Measurements from ENCODE around the gene FIG4. TPM values are rescaled to one million over a fixed set of nuclear protein-coding genes. Genes with fewer than 3 reads are reported as not detected.

FIG4 gene
- total RNA-seq, 1 experiment from 2014 or later, result 23.1 TPM

- Mint-ChIP-seq H3K9me3 (no peaks in the 10 kb centered on the region), H3K4me3 (no peak overlapping the region), H3K36me3 (ENCODE audit: insufficient read depth in 1 of 3, low read depth in 3 of 3) (peaks cover 0 to 5% (median 0%) of the 10 kb centered on the region in 3 experiments; a peak in 3 of 7 replicates), H3K27ac (peak overlapping the region; percentile 66 to 75 (median 67); a peak in 4 of 7 replicates), H3K27me3 (ENCODE audit: low read depth) (no peaks in the 10 kb centered on the region), H3K4me1 (peaks cover 14 to 26% of the 10 kb centered on the region in 2 experiments)
- Histone ChIP-seq H2AFZ (ENCODE audit: low read length) (no peak overlapping the region), H3K14ac (ENCODE audit: insufficient read depth, low read length) (no peak overlapping the region), H2BK12ac (ENCODE audit: insufficient read length, low read depth, low read length) (no peak overlapping the region), H4K8ac (replicated peaks; ENCODE audit: insufficient read length, low read depth, low read length) (no peak overlapping the region), H3K18ac (ENCODE audit: insufficient read length, low read depth, low read length) (no peak overlapping the region), H2BK20ac (ENCODE audit: low read depth, low read length, poor library complexity, severe bottlenecking) (no peak overlapping the region), H4K91ac (ENCODE audit: insufficient read length, low read depth, low read length) (no peak overlapping the region), H3T11ph (ENCODE audit: low read length) (no peak overlapping the region), H2BK15ac (ENCODE audit: low read depth, low read length) (no peak overlapping the region), H3K27ac (ENCODE audit: insufficient read length, low read depth, low read length) (peak overlapping the region; percentile 34), H3K4ac (ENCODE audit: low read depth, low read length) (no peak overlapping the region), H3K9me3 (ENCODE audit: control insufficient read depth, low read depth, low read length) (no peaks in the 10 kb centered on the region), H2BK120ac (ENCODE audit: low read depth, low read length, poor library complexity, severe bottlenecking) (no peak overlapping the region), H3K4me2 (ENCODE audit: insufficient read depth, insufficient read length, low read length) (no peak overlapping the region), H3K23me2 (ENCODE audit: insufficient read length, low read depth, low read length, poor library complexity, severe bottlenecking) (no peaks in the 10 kb centered on the region), H4K20me1 (ENCODE audit: control insufficient read depth, insufficient read depth, insufficient read length) (no peaks in the 10 kb centered on the region), H3K79me2 (ENCODE audit: insufficient read depth, low read length) (no peaks in the 10 kb centered on the region), H3K23ac (ENCODE audit: insufficient read length, low read depth, low read length) (no peak overlapping the region), H4K5ac (ENCODE audit: insufficient read length, low read depth, low read length) (no peak overlapping the region), H3K56ac (ENCODE audit: insufficient read length, low read depth, low read length) (no peak overlapping the region), H3K79me1 (ENCODE audit: insufficient read depth, low read depth, low read length, poor library complexity, severe bottlenecking) (no peaks in the 10 kb centered on the region), H3K27me3 (ENCODE audit: insufficient read depth, low read length) (no peaks in the 10 kb centered on the region), H3K4me1 (ENCODE audit: insufficient read depth, low read length) (peaks cover 3% of the 10 kb centered on the region; the same call in 1 of the 2 replicates), H2BK5ac (ENCODE audit: insufficient read length, low read length) (no peak overlapping the region), H3K9ac (ENCODE audit: extremely low read depth, insufficient read length, low read length) (no peak overlapping the region), H2AK5ac (ENCODE audit: insufficient read length, low read length) (no peak overlapping the region)
- no peak for DNase-seq
- no CpG with 5 or more reads among the region's 6 CpGs for WGBS (ENCODE audit: extremely low coverage, insufficient read length, low lambda C conversion rate)
- TF ChIP-seq, protein P1, sequence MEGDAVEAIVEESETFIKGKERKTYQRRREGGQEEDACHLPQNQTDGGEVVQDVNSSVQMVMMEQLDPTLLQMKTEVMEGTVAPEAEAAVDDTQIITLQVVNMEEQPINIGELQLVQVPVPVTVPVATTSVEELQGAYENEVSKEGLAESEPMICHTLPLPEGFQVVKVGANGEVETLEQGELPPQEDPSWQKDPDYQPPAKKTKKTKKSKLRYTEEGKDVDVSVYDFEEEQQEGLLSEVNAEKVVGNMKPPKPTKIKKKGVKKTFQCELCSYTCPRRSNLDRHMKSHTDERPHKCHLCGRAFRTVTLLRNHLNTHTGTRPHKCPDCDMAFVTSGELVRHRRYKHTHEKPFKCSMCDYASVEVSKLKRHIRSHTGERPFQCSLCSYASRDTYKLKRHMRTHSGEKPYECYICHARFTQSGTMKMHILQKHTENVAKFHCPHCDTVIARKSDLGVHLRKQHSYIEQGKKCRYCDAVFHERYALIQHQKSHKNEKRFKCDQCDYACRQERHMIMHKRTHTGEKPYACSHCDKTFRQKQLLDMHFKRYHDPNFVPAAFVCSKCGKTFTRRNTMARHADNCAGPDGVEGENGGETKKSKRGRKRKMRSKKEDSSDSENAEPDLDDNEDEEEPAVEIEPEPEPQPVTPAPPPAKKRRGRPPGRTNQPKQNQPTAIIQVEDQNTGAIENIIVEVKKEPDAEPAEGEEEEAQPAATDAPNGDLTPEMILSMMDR (conservative IDR thresholded peaks at IDR 0.05), result no peak
Measured at GRCh38 chr6:109794201-109794923, 103.3 kb downstream of the FIG4 start.
